Kidney (tissue), 14 donors: ENCODE data around the gene FAM20B. TPM values are rescaled to one million over a fixed set of nuclear protein-coding genes. Genes with fewer than 3 reads are reported as not detected.

Experiments used
- DNase-seq, 5 donors: peaks; one replicate each; pipeline ENCODE4 v3.0.0-alpha.2; 2013 to 2020
- FAIRE-seq: peaks from 2 replicates; lab custom pipeline; 2012; peaks lifted over from hg19 to GRCh38; lab: Jason Lieb, UNC
- H3K27ac ChIP-seq, 2 donors: one replicate each; pipeline ENCODE4 v1.7.0; 2013; ENCODE audit warnings: low read depth in 2 of 2, low read length in 2 of 2, inconsistent platforms in 1 of 2
- H3K27me3 ChIP-seq: one replicate; pipeline ENCODE4 v1.7.1; 2013; ENCODE audit warnings: low read length, inconsistent platforms; ENCODE audit not compliant: control insufficient read depth, insufficient read depth
- H3K36me3 ChIP-seq, 3 donors: one replicate each; pipeline versions ENCODE4 v1.7.0 to v1.7.1; 2013; ENCODE audit warnings: low read length in 3 of 3, control low read depth in 1 of 3, inconsistent platforms in 1 of 3; ENCODE audit not compliant: insufficient read depth in 3 of 3, control insufficient read depth in 2 of 3
- H3K4me1 ChIP-seq, 3 donors: one replicate each; pipeline versions ENCODE4 v1.7.0 to v1.7.1; 2013; ENCODE audit warnings: low read length in 3 of 3, inconsistent platforms in 1 of 3, low read depth in 1 of 3; ENCODE audit not compliant: control insufficient read depth in 2 of 3, insufficient read depth in 2 of 3
- H3K4me3 ChIP-seq, 3 donors: one replicate each; pipeline versions ENCODE4 v1.7.0 to v1.8.1; 2013; ENCODE audit warnings: low read length in 3 of 3, control low read depth in 1 of 3, inconsistent platforms in 1 of 3
- H3K9ac ChIP-seq, 3 donors: one replicate each; pipeline versions ENCODE4 v1.7.0 to v1.7.1; 2013; ENCODE audit warnings: low read length in 3 of 3, control low read depth in 1 of 3, inconsistent platforms in 1 of 3
- H3K9me3 ChIP-seq, 3 donors: one replicate each; pipeline versions ENCODE4 v1.7.0 to v1.7.1; 2013; ENCODE audit warnings: low read length in 3 of 3, control low read depth in 1 of 3, inconsistent platforms in 1 of 3; ENCODE audit not compliant: control insufficient read depth in 2 of 3, insufficient read depth in 1 of 3
- intact Hi-C: fragments of 100-400 bp; cut with DNase I; formaldehyde crosslinking; loops from one replicate; pipeline ENCODE4 v1.11.1; 2022
- polyA plus RNA-seq: library from polyadenylated mRNA; stranded (reverse); fragments of 350-450 nt; fragmentation: Illumina TruSeq; extraction: RNeasy Lipid Tissue Mini Kit (QIAGEN cat#74804); gene quantifications from one replicate; pipeline ENCODE4 v1.2.3, GENCODE V29; 2014; ENCODE audit warnings: low read depth, low replicate concordance; ENCODE audit not compliant: insufficient read depth
- total RNA-seq: library from RNA; stranded (reverse); fragmentation: NEBNext Ultra II Directional; extraction: Animal tissue kit (Norgen Biotek cat#: 25700); gene quantifications from one replicate; pipeline ENCODE4 v1.2.1, GENCODE V29; 2021
- TF ChIP-seq, protein P1 (sequence below): IDR thresholded peaks from 3 replicates; pipeline ENCODE4 v1.5.1; 2012; ENCODE audit warnings: mild to moderate bottlenecking, moderate library complexity, borderline replicate concordance; ENCODE audit not compliant: insufficient read depth; ENCODE audit errors: extremely low read depth
- donor health status: control.
- donor health status: control.
- donor health status: control.
- donor health status: control.
- donor health status: control.
- donor health status: DM: yes; HTN: yes; CAD: no.
- donor health status: Normal renal cell carcinoma (clear cell type).

The FAM20B gene
- total and polyA plus RNA-seq, 2 donors from 2014 or later = 17.0 to 50.2 TPM

DNA sequence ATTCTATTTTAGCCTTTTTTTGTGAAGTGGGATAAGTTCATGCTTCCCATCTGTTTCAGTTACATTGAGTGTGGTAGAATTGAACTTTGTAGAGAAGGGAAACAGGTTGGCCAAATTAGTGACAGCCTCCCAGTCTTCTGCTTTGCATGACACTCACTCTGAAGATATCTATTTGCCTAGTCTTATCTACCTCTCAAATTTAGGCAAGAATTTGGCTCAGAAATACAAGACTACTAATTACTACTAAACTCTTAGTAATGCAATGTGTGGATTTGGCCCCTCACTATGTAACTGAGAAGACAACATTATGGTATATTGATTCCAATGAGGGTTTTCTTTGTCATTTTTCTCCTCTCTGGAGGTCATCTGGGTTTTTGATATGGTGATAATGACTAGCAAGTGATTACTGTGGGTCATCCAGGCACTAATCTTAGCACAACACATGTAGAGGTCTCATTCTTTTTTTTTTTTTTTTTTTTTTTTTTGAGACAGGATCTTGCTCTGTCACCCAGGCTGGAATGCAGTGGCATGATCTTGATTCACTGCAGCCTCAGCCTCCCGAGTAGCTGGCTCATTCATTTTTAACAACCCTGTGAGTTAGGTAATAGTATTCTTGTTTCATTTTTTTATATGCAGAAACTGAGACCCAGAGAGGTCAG, 6.3 kb downstream of the FAM20B start:
- no peaks in the 10 kb centered on the region for H3K36me3 ChIP-seq
- no peaks in the 10 kb centered on the region for H3K27me3 ChIP-seq
- H3K9me3 ChIP-seq = no peaks in the 10 kb centered on the region
- no peak overlapping the region for H3K27ac ChIP-seq
- DNase-seq (no peak), FAIRE-seq (no peak)
- H3K4me1 ChIP-seq = peaks cover 0 to 3% (median 2%) of the 10 kb centered on the region in 3 donors
- no peak overlapping the region for H3K9ac ChIP-seq
- no peak overlapping the region for H3K4me3 ChIP-seq
- intact Hi-C loops = no loop called here
- TF ChIP-seq, protein P1, sequence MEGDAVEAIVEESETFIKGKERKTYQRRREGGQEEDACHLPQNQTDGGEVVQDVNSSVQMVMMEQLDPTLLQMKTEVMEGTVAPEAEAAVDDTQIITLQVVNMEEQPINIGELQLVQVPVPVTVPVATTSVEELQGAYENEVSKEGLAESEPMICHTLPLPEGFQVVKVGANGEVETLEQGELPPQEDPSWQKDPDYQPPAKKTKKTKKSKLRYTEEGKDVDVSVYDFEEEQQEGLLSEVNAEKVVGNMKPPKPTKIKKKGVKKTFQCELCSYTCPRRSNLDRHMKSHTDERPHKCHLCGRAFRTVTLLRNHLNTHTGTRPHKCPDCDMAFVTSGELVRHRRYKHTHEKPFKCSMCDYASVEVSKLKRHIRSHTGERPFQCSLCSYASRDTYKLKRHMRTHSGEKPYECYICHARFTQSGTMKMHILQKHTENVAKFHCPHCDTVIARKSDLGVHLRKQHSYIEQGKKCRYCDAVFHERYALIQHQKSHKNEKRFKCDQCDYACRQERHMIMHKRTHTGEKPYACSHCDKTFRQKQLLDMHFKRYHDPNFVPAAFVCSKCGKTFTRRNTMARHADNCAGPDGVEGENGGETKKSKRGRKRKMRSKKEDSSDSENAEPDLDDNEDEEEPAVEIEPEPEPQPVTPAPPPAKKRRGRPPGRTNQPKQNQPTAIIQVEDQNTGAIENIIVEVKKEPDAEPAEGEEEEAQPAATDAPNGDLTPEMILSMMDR = no peak

DNA sequence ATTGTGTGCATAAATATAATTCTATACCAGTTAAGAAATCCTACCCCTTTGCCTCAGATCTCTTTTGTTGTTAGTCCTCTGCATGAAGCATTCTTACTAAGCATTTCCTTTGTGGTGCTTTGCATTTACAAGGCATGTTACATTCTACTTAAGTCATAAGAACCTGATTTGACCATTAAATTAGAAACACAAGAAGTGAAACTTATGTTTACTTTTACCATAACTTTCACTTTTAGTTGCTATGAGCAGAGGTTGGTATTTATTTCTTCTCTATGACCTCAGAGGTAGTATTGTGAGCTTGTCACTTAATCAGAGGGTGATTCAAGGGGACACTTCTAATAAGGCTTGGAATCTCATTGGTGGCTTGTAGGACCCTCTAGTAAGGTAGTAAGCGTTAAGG, 9.0 kb downstream of the FAM20B start:
- intact Hi-C loops = no loop called here
- H3K27me3 ChIP-seq = no peaks in the 10 kb centered on the region
- no peak for DNase-seq
- no peak overlapping the region for H3K9ac ChIP-seq
- H3K9me3 ChIP-seq = no peaks in the 10 kb centered on the region
- no peaks in the 10 kb centered on the region for H3K36me3 ChIP-seq
- H3K4me1 ChIP-seq = peaks cover 0 to 3% (median 2%) of the 10 kb centered on the region in 3 donors
- H3K4me3 ChIP-seq = no peak overlapping the region
- TF ChIP-seq, protein P1 = no peak
- no peak overlapping the region for H3K27ac ChIP-seq
- FAIRE-seq = no peak

DNA sequence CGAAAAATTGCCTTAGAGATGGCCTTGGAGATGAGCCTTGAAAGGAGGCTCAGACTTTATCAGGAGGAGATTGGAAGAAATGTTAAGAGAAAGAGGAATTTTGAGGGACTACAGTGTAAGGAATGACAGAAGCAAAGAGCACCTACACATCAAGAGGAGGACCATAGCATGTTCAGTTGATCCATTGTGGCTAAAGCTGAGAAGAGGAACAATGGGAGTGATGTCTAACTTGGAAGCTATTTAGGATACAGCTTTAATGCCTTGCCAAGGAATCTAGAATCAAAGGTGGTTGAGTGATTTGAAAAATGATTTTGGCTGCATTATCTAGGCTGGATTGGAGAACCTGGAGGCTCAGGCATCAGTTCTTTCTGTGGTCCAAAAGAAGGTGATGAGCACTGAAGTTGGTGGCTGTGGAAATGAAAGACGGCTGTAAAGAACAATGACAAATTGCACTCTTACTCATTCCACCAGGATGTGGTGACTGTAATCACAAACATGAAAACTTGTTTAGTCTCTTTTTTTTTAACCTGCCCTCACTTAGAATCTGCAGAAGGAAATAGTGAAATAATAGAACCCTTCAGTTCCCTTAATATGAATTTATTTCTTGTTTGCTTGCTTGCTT, 11.3 kb downstream of the FAM20B start:
- Histone ChIP-seq H3K4me3 (no peak overlapping the region), H3K27ac (no peak overlapping the region), H3K36me3 (no peaks in the 10 kb centered on the region), H3K4me1 (peaks cover 0 to 3% (median 2%) of the 10 kb centered on the region in 3 donors), H3K9ac (no peak overlapping the region), H3K9me3 (no peaks in the 10 kb centered on the region), H3K27me3 (no peaks in the 10 kb centered on the region)
- intact Hi-C loops = no loop called here
- FAIRE-seq (no peak), DNase-seq (no peak)
- TF ChIP-seq, protein P1 = no peak
